PFSK-1 (cell line): ENCODE measurements around the gene ZNRF2. TPM values are rescaled to one million over a fixed set of nuclear protein-coding genes. Genes with fewer than 3 reads are reported as not detected.

ENCODE experiments used
- FOXP2 ChIP-seq: optimal IDR thresholded peaks from 2 replicates; pipeline ENCODE3; 2011; ENCODE audit warnings: borderline replicate concordance, control low read depth, inconsistent platforms; ENCODE audit not compliant: insufficient read depth; ENCODE audit errors: extremely low read length, extremely low read depth
- POLR2AphosphoS5 ChIP-seq: IDR thresholded peaks from 2 replicates; pipeline ENCODE4 v1.6.1; 2012; ENCODE audit warnings: low read depth, mild to moderate bottlenecking, control low read depth, low read length, moderate library complexity
- REST ChIP-seq, 2 experiments: IDR thresholded peaks; 2 replicates each; pipeline versions ENCODE4 v1.6.1 to v1.8.0; 2011 to 2012; ENCODE audit warnings: low read depth in 2 of 2, low read length in 2 of 2, control low read depth in 1 of 2, inconsistent platforms in 1 of 2, mild to moderate bottlenecking in 1 of 2, moderate library complexity in 1 of 2; ENCODE audit not compliant: insufficient read depth in 1 of 2
- SIN3A ChIP-seq: IDR thresholded peaks from 2 replicates; pipeline ENCODE4 v1.6.1; 2012; ENCODE audit warnings: mild to moderate bottlenecking, low read length, moderate library complexity, borderline replicate concordance; ENCODE audit not compliant: insufficient read depth
- TAF1 ChIP-seq: IDR thresholded peaks from 2 replicates; pipeline ENCODE4 v1.6.1; 2012; ENCODE audit warnings: low read length, control low read depth, borderline replicate concordance; ENCODE audit not compliant: insufficient read depth
- polyA plus RNA-seq: library from polyadenylated mRNA; unstranded; fragments of >200 nt; gene quantifications from one replicate; pipeline ENCODE4 v1.2.1, GENCODE V29; 2012; ENCODE audit warnings: low read depth, missing spikeins; ENCODE audit not compliant: insufficient read length

ZNRF2 gene
- polyA plus RNA-seq, result 0.21 TPM

GRCh38 chr7:30284298-30285066 is at the start of gene ZNRF2:
Gene ZNRF2 (plus strand): TSS chr7:30284597. CDS start chr7:30285358, 761 bp downstream.
- TF ChIP-seq TAF1 (no peak), SIN3A (no peak), REST (IDR thresholded peaks at IDR 0.05; ENCODE audit: insufficient read depth in 1 of 2, low read depth in 2 of 2, low read length in 2 of 2) (no peak), POLR2AphosphoS5 (no peak), FOXP2 (peak; percentile 27)

DNA sequence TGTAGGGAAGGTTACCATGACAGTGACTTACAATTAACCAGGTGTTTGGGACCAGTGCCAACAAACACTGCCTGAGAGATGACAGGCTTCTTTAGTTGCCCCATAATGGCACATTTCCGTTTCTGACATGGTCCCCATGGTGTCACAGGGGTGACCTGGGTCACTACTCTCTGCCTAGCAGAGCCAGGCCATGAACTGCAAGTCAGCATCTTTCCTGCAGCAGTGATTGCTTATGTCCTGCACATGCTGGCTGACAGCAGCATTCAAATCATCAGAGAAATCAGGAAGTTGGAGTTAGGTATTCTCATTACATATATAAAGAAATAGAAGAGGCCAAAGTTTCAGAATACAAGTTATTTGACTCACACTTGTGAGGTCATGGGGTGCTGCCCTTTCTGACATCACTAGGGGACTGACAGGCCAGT is 47.1 kb upstream of the ZNRF2 start:
- TF ChIP-seq FOXP2 (no peak), POLR2AphosphoS5 (no peak), TAF1 (no peak), SIN3A (no peak), REST (IDR thresholded peaks at IDR 0.05; ENCODE audit: insufficient read depth in 1 of 2, low read depth in 2 of 2, low read length in 2 of 2) (no peak)

DNA sequence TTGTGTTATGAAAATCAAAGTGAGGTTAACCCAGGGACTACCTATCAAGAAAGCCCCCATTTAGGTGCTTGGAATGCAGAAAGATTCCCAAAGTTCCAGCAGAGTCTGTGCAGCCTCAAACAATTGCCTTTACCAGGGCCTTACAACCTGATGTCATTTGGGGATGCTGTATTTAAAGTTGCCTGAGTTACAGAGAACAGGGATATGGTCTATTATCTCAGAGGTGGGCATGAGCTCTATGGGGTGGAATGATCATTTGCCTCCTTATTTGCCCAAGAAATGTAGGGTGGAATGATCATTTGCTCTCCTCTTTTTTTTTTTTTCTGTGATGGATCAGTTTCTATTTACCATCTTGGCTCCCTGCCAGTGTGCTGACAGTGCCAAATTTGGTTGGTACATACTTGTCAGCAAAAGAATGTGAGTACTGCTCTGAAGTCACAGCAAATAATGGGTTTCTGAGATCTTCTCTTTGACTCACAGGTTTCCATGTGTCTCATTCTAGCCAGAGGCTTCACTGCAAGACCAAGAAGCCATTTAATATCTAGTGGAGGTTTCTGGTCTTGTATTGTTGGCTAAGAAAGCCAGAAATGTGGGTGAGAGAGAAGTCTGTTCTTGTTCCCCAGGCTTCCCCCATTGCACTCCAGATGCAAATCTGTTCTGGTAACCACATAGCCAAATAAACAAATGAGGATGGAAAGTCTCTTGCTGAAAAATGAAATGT is 45.5 kb upstream of the ZNRF2 start:
- TF ChIP-seq TAF1 (no peak), REST (IDR thresholded peaks at IDR 0.05; ENCODE audit: insufficient read depth in 1 of 2, low read depth in 2 of 2, low read length in 2 of 2) (no peak), SIN3A (no peak), POLR2AphosphoS5 (no peak), FOXP2 (no peak)

GRCh38 chr7:30240106-30240800 is 44.1 kb upstream of the ZNRF2 start:
- TF ChIP-seq REST (IDR thresholded peaks at IDR 0.05; ENCODE audit: insufficient read depth in 1 of 2, low read depth in 2 of 2, low read length in 2 of 2) (no peak), SIN3A (no peak), POLR2AphosphoS5 (no peak), TAF1 (no peak), FOXP2 (no peak)
